OCI-LY3 (cell line): ENCODE measurements around the gene ACTL10.

Experiments used
- H2AFZ ChIP-seq: fragments of 200-600, 300-600 bp; shearing (Covaris generic); 2 replicates; pipeline ENCODE4 v1.6.0; 2014; ENCODE audit warnings: antibody characterized with exemption, low read depth, low read length
- H3K27ac ChIP-seq: fragments of 200-600, 300-600 bp; sonication (generic); 2 replicates; pipeline ENCODE4 v1.5.1; 2014; ENCODE audit warnings: mild to moderate bottlenecking, low read length, moderate library complexity, mixed read lengths
- H3K27me3 ChIP-seq: fragments of 200-600, 300-600 bp; sonication (generic); 2 replicates; pipeline ENCODE4 v1.6.1; 2014; ENCODE audit warnings: low read depth, low read length, mixed read lengths
- H3K36me3 ChIP-seq: fragments of 200-600, 300-600 bp; sonication (generic); replicated peaks from 2 replicates; pipeline ENCODE3; 2014; ENCODE audit warnings: low read depth, low read length, mixed read lengths
- H3K4me1 ChIP-seq: fragments of 300-600, 200-600 bp; sonication (generic); 2 replicates; pipeline ENCODE4 v1.6.1; 2014; ENCODE audit warnings: low read length, mixed read lengths
- H3K4me2 ChIP-seq: fragments of 200-600, 300-600 bp; sonication (generic); 2 replicates; pipeline ENCODE4 v1.6.1; 2014; ENCODE audit warnings: low read length, mixed read lengths
- H3K4me3 ChIP-seq: fragments of 300-600, 200-600 bp; sonication (generic); 2 replicates; pipeline ENCODE4 v1.5.1; 2014; ENCODE audit warnings: antibody characterized with exemption, mild to moderate bottlenecking, low read length, moderate library complexity
- H3K79me2 ChIP-seq: fragments of 300-600, 200-600 bp; shearing (Covaris generic); 2 replicates; pipeline ENCODE4 v1.6.1; 2014; ENCODE audit warnings: mild to moderate bottlenecking, low read length, mixed read lengths
- H3K9ac ChIP-seq: fragments of 300-600, 200-600 bp; shearing (Covaris generic); 2 replicates; pipeline ENCODE4 v1.6.0; 2014; ENCODE audit warnings: mild to moderate bottlenecking, low read length, moderate library complexity
- H3K9me3 ChIP-seq: fragments of 200-600, 300-600 bp; shearing (Covaris generic); 2 replicates; pipeline ENCODE4 v1.6.1; 2014; ENCODE audit warnings: low read length, mixed read lengths; ENCODE audit not compliant: insufficient read depth
- H4K20me1 ChIP-seq: fragments of 200-600, 300-600 bp; sonication (generic); 2 replicates; pipeline ENCODE4 v1.6.1; 2016; ENCODE audit warnings: low read length, mixed read lengths; ENCODE audit not compliant: insufficient read depth
- EZH2phosphoT487 ChIP-seq: fragments of 200-600 bp; shearing (Covaris generic); IDR thresholded peaks from 2 replicates; pipeline ENCODE4 v1.6.1; 2018; ENCODE audit warnings: antibody characterized with exemption, mixed run types, low read depth
- TF ChIP-seq, protein P1 (sequence below): fragments of 200-600, 300-600 bp; sonication (generic); IDR thresholded peaks from 2 replicates; pipeline ENCODE4 v1.5.1; 2014; ENCODE audit warnings: antibody characterized with exemption, low read length, low read depth

Gene ACTL10

DNA sequence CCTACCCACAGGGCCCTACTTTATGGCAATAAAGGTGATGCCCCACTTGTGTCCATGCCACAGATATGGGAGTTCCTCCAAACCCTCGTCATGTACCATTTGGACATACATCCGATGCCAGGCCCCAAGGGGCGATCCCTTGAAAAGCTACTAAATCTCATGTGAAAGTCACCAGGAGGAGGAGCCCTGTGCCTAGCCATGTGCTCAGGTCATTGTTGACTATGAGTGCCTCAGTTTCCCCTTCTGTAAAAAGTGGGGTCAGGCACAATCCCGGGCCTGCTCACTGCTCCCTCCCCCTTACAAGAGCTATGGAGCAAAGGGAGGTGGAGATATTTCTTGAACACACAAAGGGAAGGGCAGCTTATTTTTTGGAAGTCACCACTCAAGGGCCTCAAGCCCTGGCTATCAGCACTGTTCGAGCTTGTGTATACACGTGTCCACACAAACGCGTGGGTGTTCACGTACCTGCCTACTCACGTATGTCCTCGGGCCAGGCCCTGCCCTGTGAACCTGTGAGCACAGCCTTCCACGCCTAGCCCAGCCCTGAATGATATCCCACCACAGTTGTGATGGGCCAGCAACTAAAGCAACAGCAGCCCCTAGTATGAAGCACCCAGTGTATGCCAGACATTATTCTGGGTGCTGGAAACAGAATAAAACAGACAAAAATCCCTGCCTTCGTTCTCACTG is 1.9 kb downstream of the ACTL10 start:
- no peaks in the 10 kb centered on the region for H3K9me3 ChIP-seq
- TF ChIP-seq EZH2phosphoT487 = no peak
- H3K4me1 ChIP-seq = peaks cover 32% of the 10 kb centered on the region
- H3K9ac ChIP-seq = no peak overlapping the region
- H3K79me2 ChIP-seq = no peaks in the 10 kb centered on the region
- no peaks in the 10 kb centered on the region for H3K27me3 ChIP-seq
- H3K4me2 ChIP-seq = peak overlapping the region; percentile 68
- H3K4me3 ChIP-seq = peak overlapping the region; percentile 82; the same call in 1 of the 2 replicates
- no peak overlapping the region for H2AFZ ChIP-seq
- no peaks in the 10 kb centered on the region for H4K20me1 ChIP-seq
- H3K27ac ChIP-seq = no peak overlapping the region
- H3K36me3 ChIP-seq = peaks cover 6% of the 10 kb centered on the region

DNA sequence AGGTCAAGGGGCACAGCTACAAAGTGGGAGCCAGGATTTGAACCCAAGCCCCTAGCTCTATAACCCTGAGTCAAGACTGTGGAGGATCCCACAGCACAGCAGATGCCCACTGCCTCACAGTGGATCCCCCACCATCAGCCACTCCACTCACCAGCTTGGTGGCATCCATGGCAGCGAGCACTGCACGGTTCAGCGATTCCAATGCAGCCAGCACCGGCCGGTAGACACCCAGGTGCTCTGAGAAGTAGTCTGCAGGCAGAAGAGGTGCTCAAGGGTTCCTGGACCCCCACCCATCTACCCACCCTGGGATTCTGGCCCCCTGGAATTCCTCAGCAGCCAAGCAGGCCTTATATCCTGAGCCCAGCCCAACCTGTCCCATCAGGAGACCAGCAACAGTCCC is 2.5 kb downstream of the ACTL10 start:
- Histone ChIP-seq H3K9ac (no peak overlapping the region), H3K9me3 (no peaks in the 10 kb centered on the region), H4K20me1 (no peaks in the 10 kb centered on the region), H3K4me3 (no peak overlapping the region), H3K27ac (no peak overlapping the region), H3K27me3 (no peaks in the 10 kb centered on the region), H3K4me2 (no peak overlapping the region), H3K36me3 (peaks cover 6% of the 10 kb centered on the region), H3K4me1 (peaks cover 31% of the 10 kb centered on the region), H3K79me2 (no peaks in the 10 kb centered on the region), H2AFZ (no peak overlapping the region)
- no peak for TF ChIP-seq EZH2phosphoT487
- TF ChIP-seq, protein P1, sequence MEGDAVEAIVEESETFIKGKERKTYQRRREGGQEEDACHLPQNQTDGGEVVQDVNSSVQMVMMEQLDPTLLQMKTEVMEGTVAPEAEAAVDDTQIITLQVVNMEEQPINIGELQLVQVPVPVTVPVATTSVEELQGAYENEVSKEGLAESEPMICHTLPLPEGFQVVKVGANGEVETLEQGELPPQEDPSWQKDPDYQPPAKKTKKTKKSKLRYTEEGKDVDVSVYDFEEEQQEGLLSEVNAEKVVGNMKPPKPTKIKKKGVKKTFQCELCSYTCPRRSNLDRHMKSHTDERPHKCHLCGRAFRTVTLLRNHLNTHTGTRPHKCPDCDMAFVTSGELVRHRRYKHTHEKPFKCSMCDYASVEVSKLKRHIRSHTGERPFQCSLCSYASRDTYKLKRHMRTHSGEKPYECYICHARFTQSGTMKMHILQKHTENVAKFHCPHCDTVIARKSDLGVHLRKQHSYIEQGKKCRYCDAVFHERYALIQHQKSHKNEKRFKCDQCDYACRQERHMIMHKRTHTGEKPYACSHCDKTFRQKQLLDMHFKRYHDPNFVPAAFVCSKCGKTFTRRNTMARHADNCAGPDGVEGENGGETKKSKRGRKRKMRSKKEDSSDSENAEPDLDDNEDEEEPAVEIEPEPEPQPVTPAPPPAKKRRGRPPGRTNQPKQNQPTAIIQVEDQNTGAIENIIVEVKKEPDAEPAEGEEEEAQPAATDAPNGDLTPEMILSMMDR = no peak

DNA sequence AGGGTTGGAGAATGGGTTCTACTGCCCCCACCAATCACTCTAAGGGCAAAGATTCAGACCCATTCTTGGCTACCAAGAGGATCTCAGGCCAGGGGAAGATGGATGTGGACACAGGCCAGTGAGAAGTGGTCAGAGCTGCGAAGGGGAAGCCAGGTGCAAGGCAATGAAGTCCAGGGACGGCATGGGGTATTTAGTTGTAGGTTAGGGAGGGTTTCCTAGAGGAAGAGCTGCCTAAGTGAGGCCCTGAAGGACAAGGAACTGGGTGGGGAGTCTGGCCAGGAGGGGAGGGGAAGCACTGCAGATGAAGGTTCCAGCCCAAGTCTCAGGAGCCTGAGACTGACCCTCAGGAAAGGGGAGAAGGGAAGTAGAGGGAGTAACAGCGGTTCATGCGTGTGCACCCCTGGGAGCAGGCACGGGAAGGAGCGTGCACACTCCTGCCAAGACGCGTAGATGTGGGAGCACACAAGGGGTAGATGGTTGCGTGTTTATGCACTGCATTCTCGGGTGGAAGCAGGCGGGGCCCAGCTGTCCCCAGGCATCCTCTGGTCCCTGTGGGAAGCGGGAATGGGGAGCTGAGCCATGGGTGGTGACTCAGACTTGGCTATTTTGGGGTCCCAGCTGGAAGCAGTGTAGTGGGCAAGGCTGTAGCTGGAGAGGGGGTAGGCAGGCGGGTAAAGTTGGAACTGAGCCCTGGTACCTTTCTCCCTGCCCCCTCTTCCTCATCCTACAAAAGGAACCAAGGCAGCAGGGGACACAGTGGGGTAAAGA is 3.3 kb downstream of the ACTL10 start:
- Histone ChIP-seq H3K27me3 (no peaks in the 10 kb centered on the region), H3K4me3 (no peak overlapping the region), H3K36me3 (peaks cover 6% of the 10 kb centered on the region), H3K79me2 (no peaks in the 10 kb centered on the region), H3K27ac (no peak overlapping the region), H3K4me1 (peaks cover 30% of the 10 kb centered on the region), H2AFZ (no peak overlapping the region), H3K9me3 (no peaks in the 10 kb centered on the region), H3K9ac (no peak overlapping the region), H3K4me2 (no peak overlapping the region), H4K20me1 (peaks cover 4% of the 10 kb centered on the region; the same call in 1 of the 2 replicates)
- TF ChIP-seq, protein P1 = no peak
- TF ChIP-seq EZH2phosphoT487 = no peak

- H4K20me1 ChIP-seq = peaks cover 12% of the 10 kb centered on the region
- no peak overlapping the region for H2AFZ ChIP-seq
- H3K27ac ChIP-seq = no peak overlapping the region
- H3K79me2 ChIP-seq = no peaks in the 10 kb centered on the region
- H3K9me3 ChIP-seq = no peaks in the 10 kb centered on the region
- no peak overlapping the region for H3K4me2 ChIP-seq
- H3K9ac ChIP-seq = no peak overlapping the region
- no peak for TF ChIP-seq EZH2phosphoT487
- TF ChIP-seq, protein P1 = no peak
- no peaks in the 10 kb centered on the region for H3K27me3 ChIP-seq
- peaks cover 9% of the 10 kb centered on the region for H3K36me3 ChIP-seq
- peaks cover 34% of the 10 kb centered on the region for H3K4me1 ChIP-seq
- H3K4me3 ChIP-seq = no peak overlapping the region
Observed at GRCh38 chr20:33670715-33671499, 4.2 kb downstream of the ACTL10 start.
